NCI-H187 treated with DMSO at 0.1 percent for 48 hours (cell line): ENCODE results near the gene CS.
A peak's percentile ranks its signal among the peaks of the same experiment; 100 is the strongest.

Source experiments
- DNase-seq: peaks from one replicate; lab custom pipeline; 2025; lab: John Stamatoyannopoulos, UW

The CS gene

GRCh38 chr12:56247923-56248322 lies 52.2 kb downstream of the CS start:
- DNase-seq, result no peak

DNA sequence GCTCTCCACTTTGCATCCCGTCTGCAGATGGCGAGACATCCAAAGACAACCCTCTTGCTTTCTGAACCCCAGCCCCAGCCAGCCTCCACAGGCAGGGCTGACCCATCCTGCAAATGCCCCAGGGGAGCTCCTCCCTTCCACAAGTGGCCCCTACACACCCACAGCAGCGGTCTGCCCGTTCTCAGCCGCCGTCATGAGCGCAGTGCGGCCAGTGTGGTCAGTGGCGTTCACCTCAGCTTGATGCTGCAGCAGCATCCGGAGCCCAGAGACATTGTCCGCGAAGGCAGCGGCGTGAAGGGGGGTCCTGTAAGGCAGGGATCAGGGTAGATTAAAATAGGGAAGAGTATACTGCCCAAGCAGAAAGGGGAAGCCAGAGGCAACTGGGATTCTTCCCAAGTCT lies 55.6 kb downstream of the CS start:
- DNase-seq, result no peak

GRCh38 chr12:56243731-56244181 lies 56.4 kb downstream of the CS start:
- no peak for DNase-seq

- DNase-seq, result no peak
Observed at GRCh38 chr12:56242986-56243385, 57.1 kb downstream of the CS start.

DNA sequence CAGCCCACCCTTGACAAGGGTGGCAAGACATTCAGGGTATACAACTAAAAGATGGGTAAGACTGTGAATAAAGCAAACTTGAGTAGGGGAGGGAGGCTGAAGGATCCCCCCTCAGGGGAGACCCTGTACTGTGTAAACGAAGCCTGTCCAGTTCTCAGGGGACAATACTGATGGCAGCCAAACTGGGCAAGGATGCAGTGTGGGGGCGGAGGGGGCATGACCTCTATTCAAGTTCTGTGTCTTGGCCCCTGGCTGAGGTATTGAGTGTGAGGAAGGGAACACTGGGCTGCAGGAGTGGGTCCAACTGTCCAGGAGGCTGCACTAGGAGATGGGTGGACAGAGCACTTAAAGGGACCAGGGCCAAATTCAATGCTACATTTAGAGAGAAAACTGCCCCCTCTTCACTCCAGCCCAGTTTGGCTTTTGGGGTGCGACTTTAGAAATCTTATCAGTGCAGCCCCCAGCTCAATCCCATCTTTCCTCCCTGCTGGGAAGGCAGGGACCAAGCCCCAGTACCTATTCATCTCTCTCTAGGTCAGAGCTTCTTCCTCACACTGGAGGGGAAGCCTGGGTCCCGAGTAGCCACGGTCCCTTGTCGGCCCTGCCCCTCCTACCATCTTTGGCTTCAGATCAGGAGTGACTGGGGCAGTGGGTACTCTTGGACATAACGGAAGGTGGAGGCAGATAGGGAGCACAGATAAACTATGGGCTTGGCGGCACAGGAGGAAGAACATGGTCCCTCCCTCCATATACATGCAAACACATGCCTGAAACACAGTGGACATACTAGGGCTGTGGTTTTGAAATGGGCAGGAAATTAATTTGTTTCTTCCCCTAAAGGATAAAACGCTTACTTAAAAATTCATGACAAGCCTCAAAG lies 58.5 kb downstream of the CS start:
- no peak for DNase-seq

DNA sequence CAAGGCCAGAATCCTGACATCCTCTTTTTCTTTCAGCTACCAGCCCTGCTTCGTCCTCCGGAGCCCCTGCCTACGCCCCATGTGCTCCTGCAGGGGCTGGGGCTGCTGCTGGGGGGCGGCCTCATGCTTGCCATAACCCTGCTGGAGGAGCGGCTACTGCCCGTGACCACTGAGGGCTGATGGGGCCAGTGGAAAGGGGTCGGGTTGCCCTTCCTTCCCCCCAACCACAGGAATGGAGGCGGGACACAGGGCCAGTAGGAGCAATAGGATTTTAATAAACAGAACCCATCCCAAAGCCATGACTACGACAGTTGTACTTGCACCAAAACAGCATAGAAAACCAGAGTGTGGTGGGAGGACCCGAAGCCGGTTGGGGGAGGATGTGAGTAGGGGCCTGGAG lies 62.6 kb downstream of the CS start:
- no peak for DNase-seq

DNA sequence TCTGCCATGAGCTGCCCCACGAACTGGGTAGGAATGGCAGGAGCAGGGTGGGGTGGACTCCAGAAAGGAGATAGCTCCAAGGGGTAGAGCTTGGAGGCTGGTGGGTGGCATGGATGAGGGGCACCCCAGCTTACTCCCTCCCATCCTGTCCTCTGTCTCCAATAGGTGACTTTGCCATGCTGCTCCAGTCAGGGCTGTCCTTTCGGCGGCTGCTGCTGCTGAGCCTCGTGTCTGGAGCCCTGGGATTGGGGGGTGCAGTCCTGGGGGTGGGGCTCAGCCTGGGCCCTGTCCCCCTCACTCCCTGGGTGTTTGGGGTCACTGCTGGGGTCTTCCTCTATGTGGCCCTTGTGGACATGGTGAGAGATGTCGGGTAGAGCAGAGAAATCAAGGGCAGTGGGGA lies 63.1 kb downstream of the CS start:
- DNase-seq, result no peak

DNA sequence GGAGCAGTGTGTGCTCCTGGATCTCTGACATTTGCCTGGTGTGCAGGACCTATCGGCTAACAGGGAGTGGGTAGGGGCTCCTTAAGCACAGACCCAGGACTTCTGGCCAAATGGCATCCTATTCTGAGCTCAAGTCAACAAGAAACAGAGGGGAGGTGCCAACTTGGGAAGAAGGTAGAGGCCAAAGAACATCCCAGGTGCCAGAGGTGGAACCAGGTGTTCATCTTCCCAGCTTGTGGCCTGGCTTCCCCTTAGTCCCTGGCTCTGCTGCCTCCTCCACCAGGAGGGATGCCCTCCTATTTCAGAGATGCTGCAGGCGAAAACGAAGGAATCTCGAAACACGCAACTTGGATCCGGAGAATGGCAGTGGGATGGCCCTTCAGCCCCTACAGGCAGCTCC lies 64.0 kb downstream of the CS start:
- DNase-seq, result no peak

DNA sequence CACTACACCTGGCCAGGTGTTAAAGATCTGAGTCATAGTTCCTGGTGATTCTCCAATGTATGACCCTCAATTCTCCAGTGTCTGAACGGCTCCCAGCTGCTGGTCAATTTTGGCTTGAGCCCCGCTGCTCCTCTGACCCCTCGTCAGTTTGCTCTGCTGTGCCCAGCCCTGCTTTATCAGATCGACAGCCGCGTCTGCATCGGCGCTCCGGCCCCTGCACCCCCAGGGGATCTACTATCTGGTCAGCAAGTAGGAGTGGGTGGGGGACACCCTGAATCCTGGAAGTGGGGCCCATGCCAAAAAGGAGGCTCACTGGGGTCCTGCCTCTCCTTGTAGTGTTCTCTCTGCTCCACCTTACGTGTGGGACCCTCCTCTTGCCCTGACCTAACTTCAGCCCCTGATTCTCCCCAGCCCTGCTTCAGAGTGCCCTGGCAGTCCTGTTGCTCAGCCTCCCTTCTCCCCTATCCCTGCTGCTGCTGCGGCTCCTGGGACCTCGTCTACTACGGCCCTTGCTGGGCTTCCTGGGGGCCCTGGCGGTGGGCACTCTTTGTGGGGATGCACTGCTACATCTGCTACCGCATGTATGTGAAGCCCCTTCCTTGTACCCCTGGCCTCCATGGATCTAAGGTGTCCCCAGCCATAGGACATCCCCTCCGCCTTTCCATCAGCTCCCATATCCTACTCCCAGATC lies 65.2 kb downstream of the CS start:
- DNase-seq, result no peak

GRCh38 chr12:56231184-56231582 lies 68.9 kb downstream of the CS start:
- no peak for DNase-seq

DNA sequence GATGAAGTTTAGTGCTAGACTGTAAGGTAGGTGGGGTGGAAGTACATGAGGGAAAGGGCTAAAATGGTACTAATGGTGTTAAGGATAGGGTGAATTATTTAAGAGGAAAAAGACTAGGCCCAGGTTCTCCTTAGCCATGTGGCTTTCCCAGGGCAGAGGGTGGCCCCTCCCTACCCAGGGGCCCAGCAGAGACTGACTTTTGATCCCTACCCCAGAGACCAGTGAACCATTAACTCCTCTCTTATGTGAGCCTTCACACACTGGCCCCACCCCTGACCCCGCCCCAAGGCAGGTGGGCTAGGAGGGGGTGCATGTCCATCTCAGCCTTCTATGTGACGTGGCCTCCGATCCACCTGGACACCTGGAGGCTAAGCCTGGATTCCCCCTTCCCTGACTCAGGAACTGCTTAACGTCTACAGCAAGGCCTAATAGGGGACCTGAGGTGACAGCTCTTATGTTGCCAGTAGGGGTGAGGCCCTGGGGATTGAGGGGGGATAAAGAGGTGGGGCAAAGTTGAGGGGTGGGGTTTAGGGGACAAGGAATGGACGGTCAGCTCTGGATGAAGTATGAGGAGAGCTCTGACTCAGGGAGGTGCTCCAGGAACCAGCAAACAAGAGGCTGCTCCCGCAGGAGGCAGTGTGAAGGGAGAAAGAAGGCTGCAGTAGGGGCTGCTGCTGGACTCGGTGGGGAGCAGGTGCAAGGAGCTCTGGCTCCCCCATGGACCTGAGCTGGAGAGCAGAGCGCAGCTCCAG lies 69.5 kb downstream of the CS start:
- DNase-seq, result no peak

- no peak for DNase-seq
Observed at GRCh38 chr12:56229916-56230431, 70.2 kb downstream of the CS start, which contains the start of gene SLC39A5. TSS of gene SLC39A5 (plus strand) at chr12:56230051. CDS start at chr12:56231275, 1,224 bp downstream.

- DNase-seq, result no peak
Observed at GRCh38 chr12:56229082-56229481, 71.0 kb downstream of the CS start.

DNA sequence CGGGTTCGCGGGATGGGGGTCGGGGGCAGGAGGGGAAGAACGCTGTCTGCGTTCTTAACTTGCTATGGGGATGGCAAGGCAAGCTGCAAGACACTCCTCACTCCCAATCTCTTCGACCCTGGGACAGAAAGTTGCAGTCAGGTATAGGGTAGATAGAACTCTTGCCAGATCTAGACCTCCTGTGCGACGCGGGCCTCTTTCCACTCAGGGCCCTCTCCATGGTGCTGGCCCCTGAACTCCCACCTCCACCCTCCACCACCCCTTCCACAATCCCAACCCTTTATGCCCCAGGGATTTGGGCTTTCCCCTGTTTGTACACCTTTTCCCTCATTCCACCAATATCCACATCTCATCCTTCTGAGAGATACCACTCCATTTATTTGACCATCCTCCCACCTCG lies 75.2 kb downstream of the CS start:
- no peak for DNase-seq

DNA sequence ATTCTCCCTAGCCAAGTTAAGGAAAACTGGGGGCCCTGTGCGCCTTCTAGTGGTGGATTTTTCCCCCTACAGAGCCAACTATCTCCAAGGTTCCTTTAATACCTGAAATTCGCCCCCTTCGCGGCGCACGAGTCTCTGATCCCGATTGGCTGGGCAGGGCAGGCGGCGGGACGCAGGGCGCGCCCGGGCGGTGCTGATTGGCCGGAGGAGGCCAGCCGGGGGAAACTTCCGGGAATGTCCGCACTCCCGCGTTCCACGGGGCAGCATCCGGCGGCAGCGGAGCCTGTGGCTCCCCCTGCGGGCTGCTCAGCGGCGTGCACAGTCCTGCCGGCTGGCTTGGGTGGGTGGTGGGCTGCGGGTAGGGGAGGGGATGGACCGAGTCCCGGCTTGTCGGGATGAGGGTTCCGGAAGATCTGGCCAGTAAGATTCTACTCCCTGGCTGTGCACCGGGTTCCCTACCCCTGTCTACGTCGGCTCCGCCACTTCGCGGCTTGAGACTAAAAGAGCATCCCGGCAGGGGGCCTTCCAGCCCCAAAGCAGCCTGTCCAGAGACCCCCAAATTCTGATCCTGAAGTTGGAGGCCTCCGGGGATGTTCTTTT lies 75.9 kb downstream of the CS start, which contains the start of gene NABP2:
Gene NABP2, plus strand, starts transcription at position 241 of the 600 bp plus-strand sequence. CDS start 515 bp downstream, outside the sequence.
- DNase-seq, result peak; percentile 93

DNA sequence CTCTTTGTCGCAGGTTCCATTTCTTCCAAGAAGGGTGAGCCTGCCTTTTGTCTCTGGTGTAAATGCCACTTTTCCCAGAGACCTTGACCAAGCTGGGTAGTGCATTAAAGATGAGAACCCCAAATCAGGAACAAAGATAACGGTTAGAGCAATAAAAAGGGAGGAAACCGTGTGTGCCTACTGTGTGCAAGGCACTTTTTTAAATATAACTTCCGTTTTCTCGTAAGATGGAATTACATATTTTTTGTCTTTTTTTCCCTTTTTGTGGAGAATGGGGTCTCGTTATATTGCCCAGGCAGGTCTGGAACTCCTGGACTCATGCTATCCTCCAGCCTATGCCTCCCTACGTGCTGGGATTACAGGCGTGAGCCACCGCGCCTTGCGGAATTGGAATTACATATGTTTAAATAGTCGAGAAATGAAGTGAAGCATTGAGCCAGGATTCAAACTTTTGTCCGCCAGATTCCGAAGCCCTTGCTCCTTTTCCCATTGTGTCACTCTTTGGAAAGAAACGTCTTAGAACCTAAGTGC lies 76.5 kb downstream of the CS start:
- no peak for DNase-seq

- no peak for DNase-seq
Observed at GRCh38 chr12:56222531-56222895, 77.6 kb downstream of the CS start.

- peak; percentile 93 for DNase-seq
Observed at GRCh38 chr12:56221757-56222530, 78.2 kb downstream of the CS start, which contains the start of gene RNF41. TSS of gene RNF41 (minus strand) at chr12:56221922. CDS start at chr12:56214047, 7,875 bp downstream.
